Measurements from ENCODE around the gene NR0B1.

Gene NR0B1

GRCh38 chrX:30270639-30271038 is 38.6 kb downstream of the NR0B1 start:
- DNase-seq (ENCODE audit: low read depth) = no peak

GRCh38 chrX:30262763-30263162 is 46.4 kb downstream of the NR0B1 start:
- DNase-seq (ENCODE audit: low read depth) = no peak

GRCh38 chrX:30261012-30261411 is 48.2 kb downstream of the NR0B1 start:
- no peak for DNase-seq (ENCODE audit: low read depth)

GRCh38 chrX:30259927-30260326 is 49.3 kb downstream of the NR0B1 start:
- DNase-seq (ENCODE audit: low read depth) = no peak

All from GM04503 (cell line).